Naive B cell (primary cell): ENCODE data around the gene ENTPD7. TPM values are rescaled to one million over a fixed set of nuclear protein-coding genes. Genes with fewer than 3 reads are reported as not detected.
A peak's percentile ranks its signal among the peaks of the same experiment; 100 is the strongest.

Experiments
- ATAC-seq, 2 donors: fragments of 150-1000 bp; cut with Tn5 transposase; 2 replicates each; pipeline ENCODE4 v1.10.0; 2021; ENCODE audit warnings: low read depth in 2 of 2, mild to moderate bottlenecking in 2 of 2, moderate library complexity in 2 of 2
- DNase-seq: peaks from one replicate; pipeline ENCODE4 v3.0.0; 2022
- H3K27ac Mint-ChIP-seq, 6 donors: one replicate each; pipeline ENCODE4 v1.8.0; 2020 to 2022; ENCODE audit warnings: mild to moderate bottlenecking in 6 of 6, mixed read lengths in 6 of 6, moderate library complexity in 5 of 6, inconsistent platforms in 2 of 6
- H3K27me3 Mint-ChIP-seq, 3 donors: one replicate each; pipeline ENCODE4 v1.8.0; 2021 to 2022; ENCODE audit warnings: mixed read lengths in 3 of 3, mild to moderate bottlenecking in 1 of 3
- H3K36me3 Mint-ChIP-seq, 2 donors: one replicate each; pipeline ENCODE4 v1.8.0; 2020 to 2022; ENCODE audit warnings: mixed read lengths in 2 of 2, inconsistent platforms in 1 of 2, mild to moderate bottlenecking in 1 of 2
- H3K4me1 Mint-ChIP-seq, 3 donors: one replicate each; pipeline ENCODE4 v1.8.0; 2020 to 2022; ENCODE audit warnings: mixed read lengths in 3 of 3, inconsistent platforms in 1 of 3, mild to moderate bottlenecking in 1 of 3, moderate library complexity in 1 of 3
- H3K4me3 Mint-ChIP-seq, 8 donors: one replicate each; pipeline ENCODE4 v1.8.0; 2020 to 2022; ENCODE audit warnings: mild to moderate bottlenecking in 8 of 8, mixed read lengths in 8 of 8, moderate library complexity in 8 of 8, inconsistent platforms in 2 of 8
- H3K9me3 Mint-ChIP-seq, 7 donors: one replicate each; pipeline ENCODE4 v1.8.0; 2020 to 2022; ENCODE audit warnings: mixed read lengths in 7 of 7, mild to moderate bottlenecking in 5 of 7, inconsistent platforms in 2 of 7, moderate library complexity in 1 of 7
- polyA plus RNA-seq, 6 donors: library from polyadenylated mRNA; unstranded; fragments of 300-500 nt; fragmentation: Illumina TruSeq; gene quantifications; one replicate each; pipeline ENCODE4 v1.2.3, GENCODE V29; 2021; ENCODE audit warnings: low read depth in 6 of 6

ENTPD7 gene
- polyA plus RNA-seq, 6 donors from 2014 or later: 0.32 to 0.85 (median 0.55) TPM; not detected in 1

DNA sequence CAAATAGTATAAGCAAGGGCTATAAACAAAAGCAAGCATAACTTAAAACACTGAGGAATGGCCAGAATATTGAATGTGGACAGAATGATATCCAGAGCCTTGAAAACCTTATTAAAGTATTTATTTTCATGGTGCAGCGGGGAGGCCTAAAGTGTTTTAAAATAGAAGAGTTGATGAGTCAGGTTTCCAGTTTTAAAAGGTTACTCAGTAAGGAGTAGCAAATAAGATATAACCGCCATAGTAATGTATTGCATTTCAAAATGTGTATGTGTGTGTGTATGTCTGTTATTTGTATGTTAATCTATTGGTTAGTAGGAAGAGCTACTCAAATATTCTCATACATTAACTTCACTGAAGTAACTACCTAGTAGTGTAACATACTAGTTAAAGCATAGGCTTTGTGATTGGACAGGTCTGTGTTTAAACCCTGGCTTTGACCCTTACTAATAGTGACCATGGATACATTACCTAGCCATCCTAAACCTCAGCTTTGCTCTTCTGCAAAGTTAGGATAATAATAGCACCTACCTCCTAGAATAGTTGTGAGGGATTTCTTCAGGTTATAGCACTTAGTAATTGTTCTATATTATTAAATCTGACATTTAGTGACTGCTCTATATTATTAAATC is 89.6 kb downstream of the ENTPD7 start:
- H3K36me3 Mint-ChIP-seq: peaks cover 36 to 42% of the 10 kb centered on the region in 2 donors

GRCh38 chr10:99750641-99751040 is 91.3 kb downstream of the ENTPD7 start:
- no peaks in the 10 kb centered on the region for H3K9me3 Mint-ChIP-seq
- H3K27me3 Mint-ChIP-seq: no peaks in the 10 kb centered on the region
- DNase-seq: no peak
- H3K36me3 Mint-ChIP-seq: peaks cover 29 to 46% of the 10 kb centered on the region in 2 donors
- ATAC-seq: no peak
- peak overlapping the region in 1 of 6 donors; percentile 41 for H3K27ac Mint-ChIP-seq
- H3K4me1 Mint-ChIP-seq: peaks cover under 1 to 10% (median 8%) of the 10 kb centered on the region in 3 donors
- no peak overlapping the region for H3K4me3 Mint-ChIP-seq

More for the DNA sequence above, 89.6 kb downstream of the ENTPD7 start:
- no peaks in the 10 kb centered on the region for H3K27me3 Mint-ChIP-seq
- H3K4me3 Mint-ChIP-seq: no peak overlapping the region
- peaks cover 2 to 9% (median 8%) of the 10 kb centered on the region in 3 donors for H3K4me1 Mint-ChIP-seq
- ATAC-seq: no peak
- DNase-seq: no peak
- peak overlapping the region in 1 of 6 donors; percentile 41 for H3K27ac Mint-ChIP-seq
- no peaks in the 10 kb centered on the region for H3K9me3 Mint-ChIP-seq

DNA sequence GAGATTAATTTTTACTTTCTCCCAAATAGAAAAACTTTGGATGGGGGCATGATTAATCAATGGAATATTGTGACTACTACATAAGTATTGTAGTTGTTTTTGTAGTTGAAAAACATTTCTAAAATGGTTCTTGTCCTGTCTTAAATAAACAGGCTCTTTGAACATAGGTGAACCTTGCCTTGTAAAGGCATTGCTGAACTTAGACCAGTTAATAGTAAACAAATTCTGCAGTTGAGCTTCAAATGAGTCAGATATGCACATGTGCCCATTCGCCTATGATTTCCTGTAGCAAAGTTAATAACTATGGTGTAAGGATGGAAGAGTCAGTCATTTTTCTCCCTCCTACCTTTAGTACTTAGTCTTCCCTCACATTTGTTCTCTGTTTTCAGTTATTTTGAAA is 95.4 kb downstream of the ENTPD7 start:
- DNase-seq: no peak
- Mint-ChIP-seq H3K4me3 (no peak overlapping the region), H3K27ac (no peak overlapping the region), H3K4me1 (peaks cover 3 to 13% (median 9%) of the 10 kb centered on the region in 3 donors), H3K9me3 (no peaks in the 10 kb centered on the region), H3K36me3 (peaks cover 40 to 55% of the 10 kb centered on the region in 2 donors), H3K27me3 (no peaks in the 10 kb centered on the region)
- no peak for ATAC-seq

Other genes starting within 250 kb of the ENTPD7 start
- gene GOT1, start 228.9 kb upstream of the ENTPD7 start, polyA plus RNA-seq: 10 to 100 TPM in 5 of 6 donors, 1 to 10 TPM in 1; 8.8 to 15.5 (median 11.2) TPM
- gene NKX2-3, start 126.6 kb upstream of the ENTPD7 start, polyA plus RNA-seq: not detected
- gene SLC25A28, start 39.1 kb upstream of the ENTPD7 start, polyA plus RNA-seq: 10 to 100 TPM; 18.0 to 47.8 (median 28.4) TPM
- 10 to 100 TPM; 34.9 to 61.5 (median 42.1) TPM for gene COX15, start 72.6 kb downstream of the ENTPD7 start, polyA plus RNA-seq
- gene CUTC, start 72.7 kb downstream of the ENTPD7 start, polyA plus RNA-seq: 100 to 1,000 TPM in 1 of 6 donors, 10 to 100 TPM in 5; 68.3 to 112 (median 73.7) TPM
- gene ABCC2, start 123.1 kb downstream of the ENTPD7 start, polyA plus RNA-seq: 1 to 10 TPM in 2 of 6 donors, under 1 TPM in 3, not detected in 1; 0.44 to 1.5 (median 0.63) TPM